Fibroblast of lung (primary cell): ENCODE data around the gene TBC1D5. TPM values are rescaled to one million over a fixed set of nuclear protein-coding genes. Genes with fewer than 3 reads are reported as not detected.
A peak's percentile ranks its signal among the peaks of the same experiment; 100 is the strongest.

Source experiments
- DNase-seq, 2 donors: peaks; one replicate each; pipeline versions ENCODE4 v3.0.0 to v3.0.0-alpha.2; 2010; ENCODE audit warnings: low read depth in 2 of 2
- H2AFZ ChIP-seq: 2 replicates; pipeline ENCODE4 v1.5.1; 2012; ENCODE audit warnings: low read length, control low read depth, inconsistent platforms
- H3K27ac ChIP-seq: 2 replicates; pipeline ENCODE4 v1.5.1; 2011; ENCODE audit warnings: low read length, control low read depth; ENCODE audit not compliant: insufficient read depth
- H3K27me3 ChIP-seq: 2 replicates; pipeline ENCODE4 v1.5.1; 2011; ENCODE audit warnings: mild to moderate bottlenecking, low read length; ENCODE audit not compliant: control insufficient read depth, insufficient read depth
- H3K36me3 ChIP-seq: 2 replicates; pipeline ENCODE4 v1.5.1; 2011; ENCODE audit warnings: low read length; ENCODE audit not compliant: control insufficient read depth, insufficient read depth
- H3K4me1 ChIP-seq: 2 replicates; pipeline ENCODE4 v1.5.1; 2011; ENCODE audit warnings: low read length; ENCODE audit not compliant: control insufficient read depth, insufficient read depth; ENCODE audit errors: extremely low read depth
- H3K4me2 ChIP-seq: 2 replicates; pipeline ENCODE4 v1.5.1; 2011; ENCODE audit warnings: low read length, control low read depth; ENCODE audit not compliant: insufficient read depth; ENCODE audit errors: extremely low read depth
- H3K4me3 ChIP-seq, 4 experiments: fragments of 200-600 bp in 1 of 4; sonication (generic) in 1 of 4; replicated peaks in 1 of 4; 2 replicates each; pipeline ENCODE4 v1.5.1; 2011 to 2016; ENCODE audit warnings: low read length in 4 of 4, low read depth in 3 of 4, mild to moderate bottlenecking in 3 of 4, control low read depth in 2 of 4, inconsistent platforms in 1 of 4, mixed read lengths in 1 of 4; ENCODE audit not compliant: insufficient read depth in 1 of 4; ENCODE audit errors: control extremely low read depth in 1 of 4
- H3K79me2 ChIP-seq: 2 replicates; pipeline ENCODE4 v1.5.1; 2012; ENCODE audit warnings: mild to moderate bottlenecking, low read length, inconsistent platforms; ENCODE audit not compliant: control insufficient read depth, insufficient read depth
- H3K9ac ChIP-seq: 2 replicates; pipeline ENCODE4 v1.5.1; 2011; ENCODE audit warnings: mild to moderate bottlenecking, low read length, control low read depth; ENCODE audit not compliant: insufficient read depth
- H3K9me3 ChIP-seq: 2 replicates; pipeline ENCODE4 v1.5.1; 2012; ENCODE audit warnings: low read depth, low read length; ENCODE audit not compliant: control insufficient read depth, insufficient read depth
- H4K20me1 ChIP-seq: 2 replicates; pipeline ENCODE4 v1.5.1; 2011; ENCODE audit warnings: low read length; ENCODE audit not compliant: control insufficient read depth, insufficient read depth; ENCODE audit errors: extremely low read depth
- EZH2 ChIP-seq: IDR thresholded peaks from 2 replicates; pipeline ENCODE4 v1.5.1; 2012; ENCODE audit warnings: low read length, control low read depth, mild to moderate bottlenecking; ENCODE audit errors: missing control alignments
- polyA plus RNA-seq, 2 donors: library from polyadenylated mRNA; depleted of rRNA in 1 of 2; stranded (reverse) in 1 of 2; unstranded in 1 of 2; fragments of >200 nt; gene quantifications; 2 replicates each; pipeline ENCODE4 v1.2.1, GENCODE V29; 2011 to 2012; ENCODE audit warnings: missing spikeins in 1 of 2
- total RNA-seq: library from RNA; depleted of rRNA; stranded (reverse); fragments of >200 nt; gene quantifications from 2 replicates; pipeline ENCODE4 v1.2.1, GENCODE V29; 2014
- TF ChIP-seq, protein P1 (sequence below), 2 donors: IDR thresholded peaks in 1 of 2; conservative IDR thresholded peaks in 1 of 2; 1 replicate in 1 of 2; 2 replicates in 1 of 2; pipeline ENCODE4 v1.5.1; 2011 to 2012; ENCODE audit warnings: low read length in 2 of 2, control low read depth in 1 of 2, inconsistent platforms in 1 of 2, low read depth in 1 of 2, mild to moderate bottlenecking in 1 of 2

Gene TBC1D5
- total and polyA plus RNA-seq, 2 donors (not counting 1 experiment from before 2014, with no cell fraction given) = 43.6 to 129 TPM

DNA sequence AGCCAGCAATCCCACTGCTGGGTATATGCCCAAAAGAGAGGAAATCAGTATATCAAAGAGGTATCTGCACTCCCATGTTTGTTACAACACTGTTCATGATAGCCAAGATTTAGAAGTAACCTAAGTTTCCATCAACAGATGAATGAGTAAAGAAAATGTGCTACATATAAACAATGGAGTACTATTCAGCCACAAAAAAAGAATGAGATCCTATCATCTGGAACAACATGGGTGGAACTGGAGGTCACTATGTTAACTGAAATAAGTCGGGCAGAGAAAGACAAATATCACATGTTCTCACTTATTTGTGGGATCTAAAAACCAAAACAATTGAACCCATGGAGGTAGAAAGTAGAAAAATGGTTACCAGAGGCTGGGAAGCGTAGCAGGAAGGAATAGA lies 108.2 kb downstream of the TBC1D5 start:
- Histone ChIP-seq H3K27ac (no peak overlapping the region), H3K79me2 (no peaks in the 10 kb centered on the region), H3K9ac (no peak overlapping the region), H3K36me3 (no peaks in the 10 kb centered on the region), H3K4me1 (peaks cover 7% of the 10 kb centered on the region), H3K9me3 (no peaks in the 10 kb centered on the region), H2AFZ (no peak overlapping the region), H3K27me3 (no peaks in the 10 kb centered on the region), H3K4me2 (no peak overlapping the region), H4K20me1 (no peaks in the 10 kb centered on the region), H3K4me3 (no peak overlapping the region)
- TF ChIP-seq, protein P1, sequence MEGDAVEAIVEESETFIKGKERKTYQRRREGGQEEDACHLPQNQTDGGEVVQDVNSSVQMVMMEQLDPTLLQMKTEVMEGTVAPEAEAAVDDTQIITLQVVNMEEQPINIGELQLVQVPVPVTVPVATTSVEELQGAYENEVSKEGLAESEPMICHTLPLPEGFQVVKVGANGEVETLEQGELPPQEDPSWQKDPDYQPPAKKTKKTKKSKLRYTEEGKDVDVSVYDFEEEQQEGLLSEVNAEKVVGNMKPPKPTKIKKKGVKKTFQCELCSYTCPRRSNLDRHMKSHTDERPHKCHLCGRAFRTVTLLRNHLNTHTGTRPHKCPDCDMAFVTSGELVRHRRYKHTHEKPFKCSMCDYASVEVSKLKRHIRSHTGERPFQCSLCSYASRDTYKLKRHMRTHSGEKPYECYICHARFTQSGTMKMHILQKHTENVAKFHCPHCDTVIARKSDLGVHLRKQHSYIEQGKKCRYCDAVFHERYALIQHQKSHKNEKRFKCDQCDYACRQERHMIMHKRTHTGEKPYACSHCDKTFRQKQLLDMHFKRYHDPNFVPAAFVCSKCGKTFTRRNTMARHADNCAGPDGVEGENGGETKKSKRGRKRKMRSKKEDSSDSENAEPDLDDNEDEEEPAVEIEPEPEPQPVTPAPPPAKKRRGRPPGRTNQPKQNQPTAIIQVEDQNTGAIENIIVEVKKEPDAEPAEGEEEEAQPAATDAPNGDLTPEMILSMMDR (conservative IDR thresholded peaks at IDR 0.05 in 1 of 2, IDR thresholded peaks at IDR 0.05 in 1 of 2; ENCODE audit: low read depth in 1 of 2, low read length in 2 of 2) = no peak
- no peak for TF ChIP-seq EZH2
- DNase-seq = no peak

DNA sequence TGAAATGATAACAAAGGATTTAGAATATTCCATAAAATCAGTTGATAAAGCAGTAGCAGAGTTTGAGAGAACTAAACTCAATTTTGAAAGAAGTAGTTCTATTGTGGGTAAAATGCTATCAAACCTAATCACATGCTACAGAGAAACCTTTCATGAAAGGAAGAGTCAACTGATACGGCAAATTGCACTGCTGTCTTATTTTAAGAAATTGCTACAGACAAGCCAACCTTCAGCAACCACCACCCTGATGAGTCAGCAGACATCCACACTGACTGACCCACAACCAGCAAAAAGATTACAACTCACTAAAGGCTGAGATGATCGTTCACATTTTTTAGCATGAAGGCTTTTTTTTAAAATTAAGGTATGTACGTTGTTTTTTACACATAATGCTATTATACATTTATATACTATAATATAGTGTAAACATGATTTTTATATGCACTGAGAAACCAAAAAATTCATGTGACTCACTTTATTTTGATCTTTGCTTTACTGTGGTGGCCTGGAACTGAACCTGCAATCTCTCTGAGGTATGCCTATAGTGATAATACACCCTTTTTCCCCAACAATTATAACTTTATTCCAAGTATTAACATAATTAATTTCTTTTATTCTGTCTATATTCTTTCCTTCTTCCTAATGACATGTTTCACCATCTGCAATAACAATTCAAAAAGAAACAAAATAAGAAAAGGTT lies 109.9 kb downstream of the TBC1D5 start:
- no peaks in the 10 kb centered on the region for H3K27me3 ChIP-seq
- no peaks in the 10 kb centered on the region for H3K9me3 ChIP-seq
- H3K79me2 ChIP-seq = no peaks in the 10 kb centered on the region
- no peaks in the 10 kb centered on the region for H4K20me1 ChIP-seq
- TF ChIP-seq EZH2 = no peak
- TF ChIP-seq, protein P1 (conservative IDR thresholded peaks at IDR 0.05 in 1 of 2, IDR thresholded peaks at IDR 0.05 in 1 of 2; ENCODE audit: low read depth in 1 of 2, low read length in 2 of 2) = no peak
- no peak overlapping the region for H3K27ac ChIP-seq
- DNase-seq = peak; percentile 73 to 85
- no peak overlapping the region for H3K9ac ChIP-seq
- no peak overlapping the region for H2AFZ ChIP-seq
- no peak overlapping the region for H3K4me3 ChIP-seq
- peak overlapping the region; percentile 8 for H3K4me2 ChIP-seq
- H3K4me1 ChIP-seq = peaks cover 2% of the 10 kb centered on the region
- H3K36me3 ChIP-seq = no peaks in the 10 kb centered on the region

DNA sequence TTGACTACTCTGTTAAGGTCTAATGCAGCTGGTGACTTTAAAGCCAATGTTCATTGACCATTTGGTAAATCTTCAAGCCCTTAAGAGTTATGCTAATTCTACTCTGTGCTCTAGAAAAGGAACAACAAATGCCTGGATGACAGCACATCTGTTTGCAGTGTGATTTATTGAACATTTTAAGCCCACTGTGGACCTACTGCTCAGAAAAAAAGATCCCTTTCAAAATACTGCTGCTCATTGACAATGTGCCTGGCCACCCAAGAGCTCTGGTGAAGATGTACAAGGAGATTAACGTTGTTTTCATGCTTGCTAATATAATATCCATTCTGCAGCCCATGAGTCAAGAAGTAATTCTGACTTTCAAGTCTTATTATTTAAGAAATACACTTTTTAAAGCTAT lies 110.8 kb downstream of the TBC1D5 start:
- DNase-seq = no peak

More for the DNA sequence above, 110.8 kb downstream of the TBC1D5 start:
- Histone ChIP-seq H3K9ac (no peak overlapping the region), H3K4me2 (no peak overlapping the region), H3K4me1 (peaks cover 2% of the 10 kb centered on the region), H3K4me3 (no peak overlapping the region), H3K27ac (no peak overlapping the region), H3K36me3 (no peaks in the 10 kb centered on the region), H3K27me3 (no peaks in the 10 kb centered on the region), H3K79me2 (no peaks in the 10 kb centered on the region), H4K20me1 (no peaks in the 10 kb centered on the region), H3K9me3 (no peaks in the 10 kb centered on the region), H2AFZ (no peak overlapping the region)
- TF ChIP-seq, protein P1 (conservative IDR thresholded peaks at IDR 0.05 in 1 of 2, IDR thresholded peaks at IDR 0.05 in 1 of 2; ENCODE audit: low read depth in 1 of 2, low read length in 2 of 2) = no peak
- TF ChIP-seq EZH2 = no peak
